OCI-LY1 (cell line): ENCODE results near the gene POLR3H.

Source experiments
- H2AFZ ChIP-seq: fragments of 200-600 bp; sonication (generic), shearing (Covaris generic); 2 replicates; pipeline ENCODE4 v1.6.0; 2014; ENCODE audit warnings: antibody characterized with exemption, mild to moderate bottlenecking, low read length
- H3F3A ChIP-seq: fragments of 200-600 bp; sonication (generic), shearing (Covaris generic); 2 replicates; pipeline ENCODE4 v1.6.0; 2014; ENCODE audit warnings: mild to moderate bottlenecking, antibody characterized with exemption, low read length, moderate library complexity; ENCODE audit not compliant: insufficient read depth
- H3K27ac ChIP-seq: fragments of 200-600 bp; sonication (generic); 2 replicates; pipeline ENCODE4 v1.5.1; 2014; ENCODE audit warnings: low read length, mixed run types, mild to moderate bottlenecking, low read depth; ENCODE audit not compliant: poor library complexity, severe bottlenecking
- H3K27me3 ChIP-seq: fragments of 200-600 bp; sonication (generic); 2 replicates; pipeline ENCODE4 v1.6.0; 2014; ENCODE audit warnings: antibody characterized with exemption, mild to moderate bottlenecking, low read length, moderate library complexity; ENCODE audit not compliant: insufficient read depth
- H3K36me3 ChIP-seq: fragments of 200-600 bp; sonication (generic); 2 replicates; pipeline ENCODE4 v1.6.1; 2014; ENCODE audit warnings: mild to moderate bottlenecking, antibody characterized with exemption, low read length, moderate library complexity, mixed read lengths; ENCODE audit not compliant: insufficient read depth
- H3K4me1 ChIP-seq: fragments of 200-600 bp; sonication (generic); 2 replicates; pipeline ENCODE4 v1.5.1; 2014; ENCODE audit warnings: mild to moderate bottlenecking, low read length, moderate library complexity; ENCODE audit not compliant: insufficient read depth, severe bottlenecking
- H3K4me2 ChIP-seq: fragments of 200-600 bp; sonication (generic), shearing (Covaris generic); 2 replicates; pipeline ENCODE4 v1.6.1; 2014; ENCODE audit warnings: low read length
- H3K4me3 ChIP-seq: fragments of 200-600 bp; sonication (generic); 2 replicates; pipeline ENCODE4 v1.5.1; 2014; ENCODE audit warnings: low read length, low read depth, mild to moderate bottlenecking, mixed read lengths; ENCODE audit not compliant: poor library complexity, severe bottlenecking
- H3K79me2 ChIP-seq: fragments of 200-600 bp; shearing (Covaris generic); 2 replicates; pipeline ENCODE4 v1.6.1; 2016; ENCODE audit warnings: mixed run types, low read length, mixed read lengths; ENCODE audit not compliant: insufficient read depth
- H3K9ac ChIP-seq: fragments of 200-600 bp; sonication (generic), shearing (Covaris generic); 2 replicates; pipeline ENCODE4 v1.6.1; 2014; ENCODE audit warnings: mild to moderate bottlenecking, low read length, mixed read lengths
- H3K9me2 ChIP-seq: fragments of 200-600 bp; sonication (generic), shearing (Covaris generic); 2 replicates; pipeline ENCODE4 v1.6.1; 2014; ENCODE audit warnings: low read depth, mild to moderate bottlenecking, low read length, mixed read lengths
- H3K9me3 ChIP-seq: fragments of 200-600 bp; shearing (Covaris generic); 2 replicates; pipeline ENCODE4 v1.6.1; 2014; ENCODE audit warnings: low read length, mixed read lengths
- H4K20me1 ChIP-seq: fragments of 200-600 bp; sonication (generic), shearing (Covaris generic); 2 replicates; pipeline ENCODE4 v1.6.0; 2016; ENCODE audit warnings: mild to moderate bottlenecking, low read length; ENCODE audit not compliant: insufficient read depth
- EZH2 ChIP-seq: fragments of 200-600 bp; sonication (generic), shearing (Covaris generic); IDR thresholded peaks from 2 replicates; pipeline ENCODE4 v1.8.0; 2017; ENCODE audit warnings: borderline replicate concordance, mixed run types, mild to moderate bottlenecking, antibody characterized with exemption, low read length, moderate library complexity, mixed read lengths
- TF ChIP-seq, protein P1 (sequence below): fragments of 200-600 bp; sonication (generic), shearing (Covaris generic); IDR thresholded peaks from 2 replicates; pipeline ENCODE4 v1.5.1; 2017; ENCODE audit warnings: mild to moderate bottlenecking, antibody characterized with exemption, low read length, moderate library complexity, mixed read lengths

The POLR3H gene

DNA sequence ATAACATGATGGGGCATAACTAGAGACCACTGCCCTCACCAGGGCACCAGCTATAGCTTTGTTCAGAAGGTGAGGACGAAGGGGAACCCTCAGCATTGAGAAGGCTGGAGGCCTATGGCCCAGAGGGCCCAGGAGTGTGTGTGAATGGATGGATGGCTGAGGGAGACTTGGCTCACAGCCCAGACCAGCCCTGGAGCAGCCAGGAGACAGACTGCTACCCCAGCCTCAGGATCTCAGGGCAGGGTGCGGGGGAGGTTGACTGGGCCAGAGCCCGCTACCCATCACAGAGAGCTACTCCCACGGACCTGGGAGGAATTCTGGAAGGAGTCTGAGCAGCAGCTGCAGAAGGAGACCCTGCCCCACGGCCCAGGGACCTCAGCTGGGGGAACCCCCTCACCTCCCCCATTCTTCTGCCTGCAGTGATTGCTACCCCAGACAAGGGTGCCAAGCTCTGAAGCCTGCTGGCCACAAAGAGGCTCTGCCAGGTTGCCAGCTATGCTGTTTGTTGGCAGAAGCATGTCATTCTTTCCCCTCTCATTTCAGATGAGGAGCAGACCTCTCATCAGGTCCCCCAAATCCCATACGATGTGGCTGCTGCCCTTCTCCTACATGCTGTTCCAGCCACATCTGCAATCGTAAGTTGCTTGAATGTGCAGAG lies 11.2 kb upstream of the POLR3H start:
- TF ChIP-seq, protein P1, sequence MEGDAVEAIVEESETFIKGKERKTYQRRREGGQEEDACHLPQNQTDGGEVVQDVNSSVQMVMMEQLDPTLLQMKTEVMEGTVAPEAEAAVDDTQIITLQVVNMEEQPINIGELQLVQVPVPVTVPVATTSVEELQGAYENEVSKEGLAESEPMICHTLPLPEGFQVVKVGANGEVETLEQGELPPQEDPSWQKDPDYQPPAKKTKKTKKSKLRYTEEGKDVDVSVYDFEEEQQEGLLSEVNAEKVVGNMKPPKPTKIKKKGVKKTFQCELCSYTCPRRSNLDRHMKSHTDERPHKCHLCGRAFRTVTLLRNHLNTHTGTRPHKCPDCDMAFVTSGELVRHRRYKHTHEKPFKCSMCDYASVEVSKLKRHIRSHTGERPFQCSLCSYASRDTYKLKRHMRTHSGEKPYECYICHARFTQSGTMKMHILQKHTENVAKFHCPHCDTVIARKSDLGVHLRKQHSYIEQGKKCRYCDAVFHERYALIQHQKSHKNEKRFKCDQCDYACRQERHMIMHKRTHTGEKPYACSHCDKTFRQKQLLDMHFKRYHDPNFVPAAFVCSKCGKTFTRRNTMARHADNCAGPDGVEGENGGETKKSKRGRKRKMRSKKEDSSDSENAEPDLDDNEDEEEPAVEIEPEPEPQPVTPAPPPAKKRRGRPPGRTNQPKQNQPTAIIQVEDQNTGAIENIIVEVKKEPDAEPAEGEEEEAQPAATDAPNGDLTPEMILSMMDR = no peak
- no peak for TF ChIP-seq EZH2
- H3K9me3 ChIP-seq = no peaks in the 10 kb centered on the region

DNA sequence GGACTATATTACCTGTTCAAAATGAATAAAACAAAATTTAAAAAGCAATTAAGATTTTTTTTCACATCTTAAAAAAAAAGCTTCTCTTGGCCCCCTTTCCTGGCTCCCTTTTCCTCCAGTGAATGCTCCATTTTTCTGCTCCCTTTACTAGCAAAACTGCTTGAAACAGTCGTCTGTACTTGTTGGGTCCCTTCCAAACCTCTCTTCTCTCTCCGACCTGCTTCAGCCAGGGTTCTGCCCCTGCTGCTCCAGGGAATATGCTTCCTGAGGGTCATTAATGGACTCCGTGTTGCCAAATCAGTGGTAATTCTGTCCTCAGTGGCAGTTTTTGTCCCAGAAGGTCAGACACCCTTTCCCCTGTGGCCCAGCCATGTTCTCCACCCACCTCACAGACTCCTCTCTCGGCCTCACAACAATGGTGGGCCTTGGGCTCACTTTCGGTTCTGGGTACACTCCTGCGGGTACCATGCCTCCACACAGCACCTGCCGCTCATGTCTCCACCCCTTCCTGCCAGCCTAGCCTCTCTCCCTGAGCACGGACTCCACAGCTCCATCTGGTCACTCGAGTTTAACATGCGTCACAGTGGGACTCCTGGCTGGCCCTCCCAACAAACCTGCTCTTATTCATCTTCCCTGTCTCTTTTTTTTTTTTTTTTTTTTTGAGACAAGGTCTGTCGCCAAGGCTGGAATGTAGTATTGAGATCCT lies 7.8 kb upstream of the POLR3H start:
- H3K9ac ChIP-seq = no peak overlapping the region; the same call in 1 of the 2 replicates
- H2AFZ ChIP-seq = no peak overlapping the region
- H4K20me1 ChIP-seq = no peaks in the 10 kb centered on the region
- H3K36me3 ChIP-seq = no peaks in the 10 kb centered on the region
- peaks cover 5% of the 10 kb centered on the region for H3K4me1 ChIP-seq
- no peaks in the 10 kb centered on the region for H3K9me3 ChIP-seq
- no peaks in the 10 kb centered on the region for H3F3A ChIP-seq
- peak overlapping the region; percentile 40; the same call in 1 of the 2 replicates for H3K4me2 ChIP-seq
- H3K27ac ChIP-seq = no peak overlapping the region
- H3K9me2 ChIP-seq = no peaks in the 10 kb centered on the region
- H3K4me3 ChIP-seq = no peak overlapping the region
- no peaks in the 10 kb centered on the region for H3K27me3 ChIP-seq
- TF ChIP-seq, protein P1 = no peak
- no peak for TF ChIP-seq EZH2
- no peaks in the 10 kb centered on the region for H3K79me2 ChIP-seq

More for the DNA sequence above, 11.2 kb upstream of the POLR3H start:
- peaks cover 5% of the 10 kb centered on the region for H3K4me1 ChIP-seq
- no peaks in the 10 kb centered on the region for H3K27me3 ChIP-seq
- H3K36me3 ChIP-seq = no peaks in the 10 kb centered on the region
- H3K9ac ChIP-seq = no peak overlapping the region
- H2AFZ ChIP-seq = no peak overlapping the region
- no peaks in the 10 kb centered on the region for H3F3A ChIP-seq
- no peak overlapping the region for H3K27ac ChIP-seq
- H3K79me2 ChIP-seq = no peaks in the 10 kb centered on the region
- H4K20me1 ChIP-seq = no peaks in the 10 kb centered on the region
- H3K4me2 ChIP-seq = no peak overlapping the region
- H3K9me2 ChIP-seq = no peaks in the 10 kb centered on the region
- H3K4me3 ChIP-seq = no peak overlapping the region

DNA sequence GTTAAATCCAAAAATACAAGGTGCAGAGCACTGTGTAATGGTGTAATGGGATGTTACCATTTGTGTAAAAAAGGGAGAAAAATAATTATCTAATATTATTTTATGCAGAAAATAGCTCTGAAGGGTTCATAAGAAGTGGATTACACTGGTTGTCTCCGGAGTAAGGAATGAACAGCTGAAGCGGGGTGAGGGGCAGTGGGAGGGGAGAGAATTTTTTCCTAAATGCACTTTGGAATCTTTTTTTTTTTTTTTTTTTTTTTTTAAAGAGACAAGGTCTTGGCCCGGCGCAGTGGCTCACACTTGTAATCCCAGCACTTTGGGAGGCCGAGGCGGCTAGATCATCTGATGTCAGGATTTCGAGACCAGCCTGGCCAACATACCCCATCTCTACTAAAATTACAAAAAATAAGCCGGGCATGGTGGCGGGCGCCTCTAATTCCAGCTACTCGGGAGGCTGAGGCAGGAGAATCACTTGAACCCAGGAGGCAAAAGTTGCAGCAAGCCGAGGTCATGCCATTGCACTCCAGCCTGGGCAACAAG lies 6.8 kb upstream of the POLR3H start:
- Histone ChIP-seq H3K4me2 (no peak overlapping the region), H3K79me2 (no peaks in the 10 kb centered on the region), H3K4me1 (peaks cover 5% of the 10 kb centered on the region), H3F3A (no peaks in the 10 kb centered on the region), H2AFZ (no peak overlapping the region), H3K9me3 (no peaks in the 10 kb centered on the region), H3K9me2 (no peaks in the 10 kb centered on the region), H3K9ac (no peak overlapping the region), H3K27me3 (no peaks in the 10 kb centered on the region), H3K4me3 (no peak overlapping the region), H3K36me3 (no peaks in the 10 kb centered on the region), H4K20me1 (no peaks in the 10 kb centered on the region), H3K27ac (no peak overlapping the region)
- TF ChIP-seq EZH2 = no peak
- TF ChIP-seq, protein P1 = no peak
